ENCODE data around the gene KLF1.

The KLF1 gene

DNA sequence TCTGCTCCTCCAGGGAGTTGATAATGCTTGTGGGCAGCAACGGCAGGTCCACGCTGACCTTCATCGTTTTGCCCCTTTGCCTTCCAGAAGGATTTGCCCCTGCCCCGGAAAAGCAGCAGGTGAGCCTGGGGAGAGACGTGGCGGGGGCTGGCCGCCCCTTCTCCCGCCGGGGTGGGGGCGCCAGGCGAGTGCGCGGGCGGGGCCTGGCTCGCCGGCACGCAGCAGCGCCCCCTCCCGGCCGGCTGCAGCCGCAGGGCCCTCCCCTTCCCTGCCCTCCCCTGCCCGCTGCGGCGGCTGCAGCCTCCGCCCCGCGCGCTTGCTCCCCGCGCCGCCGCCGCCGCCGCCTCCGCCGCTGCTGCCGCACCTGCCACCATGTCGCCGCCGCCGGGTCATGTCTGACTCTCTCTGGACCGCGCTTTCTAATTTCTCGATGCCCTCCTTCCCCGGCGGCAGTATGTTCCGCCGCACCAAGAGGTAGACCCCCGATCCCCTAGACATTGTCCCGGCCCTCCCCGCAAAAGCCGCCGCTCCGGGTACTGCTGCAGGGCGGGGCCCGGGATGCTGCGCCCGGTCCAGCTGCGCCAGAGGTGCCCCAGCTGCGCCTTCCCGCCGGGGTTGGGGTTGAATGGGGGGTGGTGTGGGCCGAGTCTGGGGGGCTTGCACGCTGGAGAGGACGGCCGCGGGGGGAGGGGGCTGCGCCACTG is 48.7 kb downstream of the KLF1 start, which contains the start of gene MAST1:
TSS of gene MAST1 (plus strand) at position 334 of the 704 bp plus-strand sequence. CDS start at position 392, 58 bp downstream.
- DNase-seq (ENCODE audit: low read depth) = no peak

DNA sequence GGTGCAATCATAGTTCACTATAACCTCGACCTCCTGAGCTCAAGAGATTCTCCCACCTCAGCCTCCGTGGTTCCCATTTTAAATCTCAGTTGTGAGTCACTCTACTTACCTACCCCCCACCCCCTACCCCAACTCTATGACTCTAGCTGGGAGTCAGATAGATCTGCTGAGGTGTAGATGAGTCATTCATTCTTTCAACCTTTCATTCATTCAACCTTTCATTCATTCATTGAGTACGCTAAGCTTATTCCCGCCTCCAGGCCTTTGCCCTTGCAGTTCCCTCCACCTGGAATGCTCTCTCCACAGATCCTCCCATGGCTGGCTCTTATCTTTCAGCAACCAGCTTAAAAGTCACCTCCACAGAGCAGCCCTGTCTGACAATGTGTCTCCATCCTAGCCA is 49.8 kb downstream of the KLF1 start:
- no peak for DNase-seq (ENCODE audit: low read depth)

DNA sequence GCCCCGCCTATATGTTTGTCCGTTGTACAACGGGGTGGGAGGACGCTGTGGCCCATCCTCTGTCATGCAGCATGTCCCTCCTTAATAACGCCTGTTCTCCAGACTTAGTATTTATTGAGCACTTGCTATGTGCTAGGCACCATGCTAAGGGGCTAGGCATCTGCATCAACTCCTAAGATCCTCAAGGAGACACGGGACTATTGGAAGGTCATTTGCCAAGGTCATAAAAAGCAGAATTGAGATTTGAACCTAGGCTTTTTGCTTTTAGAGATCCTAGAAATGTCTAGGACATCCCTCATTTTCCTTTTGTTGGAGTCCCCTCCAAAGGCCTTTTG is 50.5 kb downstream of the KLF1 start:
- no peak for DNase-seq (ENCODE audit: low read depth)

DNA sequence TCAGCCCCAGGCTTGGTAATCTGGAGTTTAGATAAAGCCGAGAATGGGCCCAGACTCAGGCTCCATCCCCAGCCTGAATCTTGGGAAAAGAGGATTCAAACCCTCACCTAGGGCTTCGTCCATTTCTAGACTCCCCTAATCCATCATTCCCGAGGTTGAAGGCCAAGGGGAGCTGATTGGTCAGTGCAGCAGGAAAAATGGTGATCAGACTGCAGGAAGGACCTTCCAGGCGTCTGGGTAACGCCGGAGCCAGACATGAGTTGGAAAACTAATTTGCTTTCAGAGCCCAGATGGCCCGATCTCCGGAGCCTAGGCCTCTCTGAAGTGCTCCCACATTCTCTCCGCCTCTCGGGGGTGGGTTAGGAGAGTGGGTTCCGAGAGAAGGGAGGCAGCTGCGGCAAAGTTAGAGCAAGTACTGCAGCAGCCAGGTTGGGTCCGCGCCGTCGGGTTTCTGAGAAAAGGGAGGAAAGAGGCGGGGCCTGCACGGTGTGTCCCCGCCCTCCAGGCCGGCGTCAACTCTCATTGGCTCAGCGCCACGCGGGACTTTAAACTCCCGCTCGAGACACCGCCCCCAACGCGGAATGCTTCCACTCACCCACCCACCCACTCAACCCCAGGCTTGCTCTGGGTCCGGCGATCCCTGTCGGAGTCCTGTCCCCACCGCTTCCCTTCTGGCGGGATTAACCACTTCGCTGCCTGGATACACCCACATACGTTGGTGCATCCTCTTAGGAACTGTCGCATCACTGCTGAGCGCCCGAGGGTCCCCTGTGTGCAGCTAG is 51.8 kb downstream of the KLF1 start:
- no peak for DNase-seq (ENCODE audit: low read depth)

DNA sequence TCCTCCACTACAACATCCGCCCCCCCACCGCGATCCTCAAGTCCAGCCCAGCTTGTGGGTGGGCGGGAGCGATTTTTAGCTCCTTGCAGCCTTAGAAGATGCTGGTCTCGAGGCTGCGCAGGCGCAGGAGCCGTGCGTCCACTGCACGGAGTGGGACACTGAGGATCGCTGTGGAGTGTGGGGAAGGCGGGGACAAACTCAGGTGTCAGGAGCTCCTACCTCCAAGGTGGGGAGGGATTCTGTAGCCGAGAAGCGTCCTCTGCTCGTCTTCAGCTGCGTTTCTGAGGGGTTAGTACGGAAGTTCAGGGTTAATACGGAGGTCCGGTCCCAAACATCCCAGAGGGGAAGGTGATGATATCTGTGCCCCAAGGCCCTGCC is 52.4 kb downstream of the KLF1 start, which contains the start of gene RTBDN:
TSS of gene RTBDN (minus strand) at position 14 of the 378 bp plus-strand sequence. CDS start 4,600 bp downstream, outside the sequence.
- DNase-seq (ENCODE audit: low read depth) = no peak
